T-helper 2 cell treated with Interferon-gamma antibody and Interleukin-4, amounts not matched to agents 5 μg/mL and 100 μg/mL, for 36 hours (primary cell): ENCODE data around the gene SYNE2.
"Not testable (repeated sequence)": the region's sequence is repeated elsewhere in the genome, so short reads cannot be mapped to it uniquely, and the experiment has no call there.

ENCODE experiments used
- DNase-seq: peaks from one replicate; pipeline ENCODE4 v3.0.0; 2021; ENCODE audit warnings: low spot score
- H3K27ac Mint-ChIP-seq: one replicate; pipeline ENCODE4 v1.8.0; 2021; ENCODE audit warnings: mild to moderate bottlenecking, mixed read lengths
- H3K27me3 Mint-ChIP-seq: one replicate; pipeline ENCODE4 v1.8.0; 2021; ENCODE audit warnings: low read depth, mixed read lengths
- H3K36me3 Mint-ChIP-seq: one replicate; pipeline ENCODE4 v1.8.0; 2021; ENCODE audit warnings: low read depth, mixed read lengths
- H3K4me1 Mint-ChIP-seq: one replicate; pipeline ENCODE4 v1.8.0; 2021; ENCODE audit warnings: low read depth, mixed read lengths
- H3K4me3 Mint-ChIP-seq: one replicate; pipeline ENCODE4 v1.8.0; 2022; ENCODE audit warnings: mild to moderate bottlenecking, moderate library complexity, mixed read lengths
- H3K9me3 Mint-ChIP-seq: one replicate; pipeline ENCODE4 v1.8.0; 2021; ENCODE audit warnings: mixed read lengths

Gene SYNE2

GRCh38 chr14:64012003-64012402 is 159.2 kb downstream of the SYNE2 start:
- Mint-ChIP-seq H3K27ac (no peak overlapping the region), H3K9me3 (peaks cover 8% of the 10 kb centered on the region), H3K27me3 (no peaks in the 10 kb centered on the region), H3K4me3 (no peak overlapping the region), H3K4me1 (no peaks in the 10 kb centered on the region), H3K36me3 (peaks cover 19% of the 10 kb centered on the region)
- no peak for DNase-seq

GRCh38 chr14:64012720-64013119 is 159.9 kb downstream of the SYNE2 start:
- no peak overlapping the region for H3K27ac Mint-ChIP-seq
- no peaks in the 10 kb centered on the region for H3K4me1 Mint-ChIP-seq
- peaks cover 19% of the 10 kb centered on the region for H3K36me3 Mint-ChIP-seq
- peaks cover 8% of the 10 kb centered on the region for H3K9me3 Mint-ChIP-seq
- H3K27me3 Mint-ChIP-seq: no peaks in the 10 kb centered on the region
- no peak for DNase-seq
- no peak overlapping the region for H3K4me3 Mint-ChIP-seq

GRCh38 chr14:64025479-64025878 is 172.7 kb downstream of the SYNE2 start:
- Mint-ChIP-seq H3K27me3 (no peaks in the 10 kb centered on the region), H3K27ac (no peak overlapping the region), H3K36me3 (peaks cover 38% of the 10 kb centered on the region), H3K4me1 (no peaks in the 10 kb centered on the region), H3K9me3 (no peaks in the 10 kb centered on the region), H3K4me3 (no peak overlapping the region)
- DNase-seq: no peak

- DNase-seq: no peak
- H3K27me3 Mint-ChIP-seq: no peaks in the 10 kb centered on the region
- no peaks in the 10 kb centered on the region for H3K9me3 Mint-ChIP-seq
- peaks cover 33% of the 10 kb centered on the region for H3K36me3 Mint-ChIP-seq
- no peaks in the 10 kb centered on the region for H3K4me1 Mint-ChIP-seq
- H3K27ac Mint-ChIP-seq: no peak overlapping the region
- no peak overlapping the region for H3K4me3 Mint-ChIP-seq
These were observed 173.8 kb downstream of the SYNE2 start for GRCh38 chr14:64026600-64026999.

- no peaks in the 10 kb centered on the region for H3K4me1 Mint-ChIP-seq
- no peak for DNase-seq
- no peak overlapping the region for H3K27ac Mint-ChIP-seq
- H3K4me3 Mint-ChIP-seq: no peak overlapping the region
- no peaks in the 10 kb centered on the region for H3K9me3 Mint-ChIP-seq
- peaks cover 7% of the 10 kb centered on the region for H3K36me3 Mint-ChIP-seq
- H3K27me3 Mint-ChIP-seq: no peaks in the 10 kb centered on the region
These were observed 182.3 kb downstream of the SYNE2 start for GRCh38 chr14:64035143-64035542.

- H3K27me3 Mint-ChIP-seq, DNase-seq, H3K36me3 Mint-ChIP-seq, H3K4me3 Mint-ChIP-seq, H3K4me1 Mint-ChIP-seq, H3K9me3 Mint-ChIP-seq, H3K27ac Mint-ChIP-seq: not testable (repeated sequence)
These were observed 185.3 kb downstream of the SYNE2 start for GRCh38 chr14:64037869-64038745.

GRCh38 chr14:64038841-64039542 is 186.2 kb downstream of the SYNE2 start:
- Mint-ChIP-seq H3K9me3 (no peaks in the 10 kb centered on the region), H3K27me3 (no peaks in the 10 kb centered on the region), H3K36me3 (peaks cover 10% of the 10 kb centered on the region), H3K4me3 (no peak overlapping the region), H3K4me1 (peaks cover 4% of the 10 kb centered on the region), H3K27ac (no peak overlapping the region)
- DNase-seq: no peak

GRCh38 chr14:64040044-64040443 is 187.2 kb downstream of the SYNE2 start:
- Mint-ChIP-seq H3K4me3 (no peak overlapping the region), H3K27me3 (no peaks in the 10 kb centered on the region), H3K36me3 (peaks cover 11% of the 10 kb centered on the region), H3K9me3 (no peaks in the 10 kb centered on the region), H3K4me1 (peaks cover 4% of the 10 kb centered on the region), H3K27ac (no peak overlapping the region)
- no peak for DNase-seq

- H3K4me3 Mint-ChIP-seq, H3K4me1 Mint-ChIP-seq, H3K27ac Mint-ChIP-seq, DNase-seq, H3K27me3 Mint-ChIP-seq, H3K9me3 Mint-ChIP-seq: not testable (repeated sequence)
- peaks cover 13% of the 10 kb centered on the region for H3K36me3 Mint-ChIP-seq
These were observed 190.5 kb downstream of the SYNE2 start for GRCh38 chr14:64043296-64043695.

- Mint-ChIP-seq H3K4me1 (peaks cover 4% of the 10 kb centered on the region), H3K27me3 (no peaks in the 10 kb centered on the region), H3K9me3 (no peaks in the 10 kb centered on the region), H3K27ac (no peak overlapping the region), H3K4me3 (no peak overlapping the region), H3K36me3 (peaks cover 13% of the 10 kb centered on the region)
- DNase-seq: no peak
These were observed 192.3 kb downstream of the SYNE2 start for GRCh38 chr14:64045091-64045490.

- Mint-ChIP-seq H3K36me3 (peaks cover 19% of the 10 kb centered on the region), H3K4me1 (no peaks in the 10 kb centered on the region), H3K9me3 (no peaks in the 10 kb centered on the region), H3K27me3 (no peaks in the 10 kb centered on the region), H3K27ac (no peak overlapping the region), H3K4me3 (no peak overlapping the region)
- DNase-seq: no peak
These were observed 197.0 kb downstream of the SYNE2 start for GRCh38 chr14:64049616-64050381.

GRCh38 chr14:64053694-64054669 is 201.2 kb downstream of the SYNE2 start:
- no peaks in the 10 kb centered on the region for H3K4me1 Mint-ChIP-seq
- H3K4me3 Mint-ChIP-seq: no peak overlapping the region
- DNase-seq: no peak
- H3K27ac Mint-ChIP-seq: no peak overlapping the region
- H3K27me3 Mint-ChIP-seq: no peaks in the 10 kb centered on the region
- H3K36me3 Mint-ChIP-seq: peaks cover 21% of the 10 kb centered on the region
- H3K9me3 Mint-ChIP-seq: no peaks in the 10 kb centered on the region
